Mononuclear cell (primary cell): ENCODE results near the gene LYVE1. TPM values are rescaled to one million over a fixed set of nuclear protein-coding genes. Genes with fewer than 3 reads are reported as not detected.

Source experiments
- H3K27me3 ChIP-seq: 2 replicates; pipeline ENCODE4 v1.6.0; 2011; ENCODE audit warnings: low read length, control low read depth; ENCODE audit not compliant: insufficient read depth
- H3K4me1 ChIP-seq: 2 replicates; pipeline ENCODE4 v1.5.1; 2011; ENCODE audit warnings: mild to moderate bottlenecking, low read length, control low read depth; ENCODE audit not compliant: insufficient read depth
- H3K4me3 ChIP-seq: 2 replicates; pipeline ENCODE4 v1.5.1; 2011; ENCODE audit warnings: mild to moderate bottlenecking, low read length, moderate library complexity
- H3K9me3 ChIP-seq: 2 replicates; pipeline ENCODE4 v1.5.1; 2011; ENCODE audit warnings: low read depth, mild to moderate bottlenecking, control low read depth, low read length
- total RNA-seq: library from RNA; depleted of rRNA; stranded (reverse); fragments of >200 nt; gene quantifications from one replicate; pipeline ENCODE4 v1.2.3, GENCODE V29; 2012

Gene LYVE1
- total RNA-seq, 1 donor = under 0.01 TPM

DNA sequence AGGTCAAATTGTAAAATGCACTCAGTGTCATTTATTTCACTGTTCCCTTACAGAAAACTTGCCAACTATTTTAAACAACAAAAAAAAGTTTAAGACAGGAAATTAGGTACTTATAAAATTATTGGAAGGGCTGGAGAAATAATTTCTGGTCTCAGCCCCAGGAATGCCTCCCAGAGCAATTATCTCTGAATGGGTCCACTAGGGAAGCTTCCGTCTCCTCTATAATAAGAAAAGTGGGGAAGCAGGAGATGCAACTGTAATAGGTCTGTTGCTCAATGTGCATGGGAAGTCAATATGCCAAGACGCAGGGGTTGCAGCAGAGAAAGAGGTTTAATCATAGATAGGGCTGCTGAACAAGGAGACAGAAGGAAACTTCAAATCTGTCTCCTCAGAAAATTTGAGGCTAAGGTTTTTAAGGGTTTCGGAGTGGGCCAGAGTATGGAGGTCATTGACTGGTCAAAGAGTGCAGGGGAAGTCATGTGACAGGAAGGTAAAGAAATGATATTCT lies 16.6 kb downstream of the LYVE1 start:
- Histone ChIP-seq H3K4me1 (no peaks in the 10 kb centered on the region), H3K9me3 (no peaks in the 10 kb centered on the region), H3K27me3 (no peaks in the 10 kb centered on the region), H3K4me3 (no peak overlapping the region)

- Histone ChIP-seq H3K4me3 (no peak overlapping the region), H3K4me1 (no peaks in the 10 kb centered on the region), H3K27me3 (no peaks in the 10 kb centered on the region), H3K9me3 (no peaks in the 10 kb centered on the region)
Measured at GRCh38 chr11:10551290-10551592, 17.2 kb downstream of the LYVE1 start.

DNA sequence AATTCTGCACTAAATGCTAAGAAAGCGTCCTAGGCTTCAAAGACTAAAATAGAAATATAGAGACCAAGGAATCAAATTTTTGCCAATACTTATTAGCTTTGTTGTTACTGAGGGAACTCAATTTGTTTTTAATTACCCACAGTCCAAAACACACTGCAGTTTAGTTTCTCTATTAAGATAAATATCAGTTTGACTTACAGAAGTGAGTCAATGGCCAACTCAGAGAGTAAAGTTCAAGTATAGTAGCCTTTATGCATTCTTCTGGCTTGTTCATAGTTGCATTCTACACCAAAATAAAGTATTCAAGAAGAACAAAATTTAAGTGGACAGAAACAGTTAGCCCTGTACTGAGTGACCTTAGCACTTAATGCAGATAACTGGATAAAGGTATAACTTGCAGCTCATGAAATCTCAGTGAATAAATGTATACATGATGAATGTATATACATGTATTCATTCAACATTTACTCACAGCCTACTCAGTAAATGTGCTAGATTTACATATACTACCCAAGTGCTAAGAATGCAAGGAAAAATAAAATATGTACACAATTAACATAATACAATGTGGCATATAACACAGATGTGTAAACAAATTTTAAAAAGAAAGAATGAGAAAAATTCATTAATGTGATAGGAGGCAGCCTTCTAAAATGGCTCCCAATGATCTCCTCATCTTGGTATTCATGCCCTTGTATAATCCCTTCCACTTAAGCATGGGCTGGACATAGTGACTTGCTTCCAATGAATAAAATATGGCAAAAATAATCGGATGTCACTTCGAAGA lies 17.8 kb downstream of the LYVE1 start:
- Histone ChIP-seq H3K9me3 (no peaks in the 10 kb centered on the region), H3K27me3 (no peaks in the 10 kb centered on the region), H3K4me3 (no peak overlapping the region), H3K4me1 (no peaks in the 10 kb centered on the region)

GRCh38 chr11:10544491-10545465 lies 23.7 kb downstream of the LYVE1 start:
- Histone ChIP-seq H3K4me3 (no peak overlapping the region), H3K9me3 (no peaks in the 10 kb centered on the region), H3K4me1 (peaks cover 24% of the 10 kb centered on the region), H3K27me3 (no peaks in the 10 kb centered on the region)

- no peaks in the 10 kb centered on the region for H3K27me3 ChIP-seq
Measured at GRCh38 chr11:10543782-10544181, 24.7 kb downstream of the LYVE1 start.

GRCh38 chr11:10542776-10543175 lies 25.7 kb downstream of the LYVE1 start:
- no peaks in the 10 kb centered on the region for H3K9me3 ChIP-seq
- H3K27me3 ChIP-seq = no peaks in the 10 kb centered on the region
- no peak overlapping the region for H3K4me3 ChIP-seq
- H3K4me1 ChIP-seq = peaks cover 27% of the 10 kb centered on the region

More at GRCh38 chr11:10543782-10544181, 24.7 kb downstream of the LYVE1 start:
- Histone ChIP-seq H3K4me3 (no peak overlapping the region), H3K4me1 (peaks cover 27% of the 10 kb centered on the region), H3K9me3 (no peaks in the 10 kb centered on the region)

- H3K4me3 ChIP-seq = peak overlapping the region; percentile 75
- H3K4me1 ChIP-seq = peaks cover 27% of the 10 kb centered on the region
- no peaks in the 10 kb centered on the region for H3K9me3 ChIP-seq
- no peaks in the 10 kb centered on the region for H3K27me3 ChIP-seq
Measured at GRCh38 chr11:10541561-10541930, 26.9 kb downstream of the LYVE1 start.

DNA sequence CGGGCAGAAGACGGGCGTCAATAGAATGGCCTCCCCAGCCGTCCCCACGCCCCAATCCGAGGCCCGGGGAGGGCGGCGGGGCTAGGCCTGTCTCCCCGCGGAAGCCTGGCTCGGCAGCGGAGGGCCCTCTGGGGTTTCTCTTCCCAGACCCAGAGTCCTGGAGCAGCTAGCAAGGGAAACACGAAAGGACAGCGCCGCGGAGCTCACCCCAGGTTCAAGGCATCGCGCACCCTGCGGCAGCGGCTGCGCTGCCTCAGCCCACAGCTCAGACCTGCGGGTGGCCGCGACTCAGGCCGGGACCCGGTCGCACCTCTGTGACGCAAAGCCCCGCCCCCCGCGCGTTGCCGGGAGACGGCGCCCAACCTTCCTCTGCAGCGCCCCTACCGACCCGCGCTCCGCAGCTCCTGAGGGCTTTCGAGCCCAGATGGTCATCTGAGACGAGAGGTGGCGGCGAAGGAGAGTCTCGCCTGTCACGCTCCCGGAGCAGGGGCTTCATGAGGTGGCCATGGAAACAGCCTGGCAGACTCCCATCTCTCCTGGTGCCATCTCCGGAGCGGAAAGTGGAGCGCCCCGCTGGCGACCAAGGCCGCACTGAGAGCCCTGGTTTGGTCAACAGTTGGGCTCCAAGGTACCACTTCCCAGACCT lies 27.4 kb downstream of the LYVE1 start, which contains the start of gene RNF141:
Gene RNF141 (minus strand): TSS at position 273 of the 646 bp plus-strand sequence. CDS start 7,029 bp downstream, outside the sequence.
- Histone ChIP-seq H3K9me3 (no peaks in the 10 kb centered on the region), H3K4me3 (peak within 1 kb of the TSS; percentile 75), H3K4me1 (peaks cover 28% of the 10 kb centered on the region), H3K27me3 (no peaks in the 10 kb centered on the region)

- Histone ChIP-seq H3K9me3 (no peaks in the 10 kb centered on the region), H3K4me1 (peaks cover 32% of the 10 kb centered on the region)
Measured at GRCh38 chr11:10540546-10540914, 27.9 kb downstream of the LYVE1 start.

GRCh38 chr11:10539339-10539738 lies 29.1 kb downstream of the LYVE1 start:
- H3K4me1 ChIP-seq = peaks cover 23% of the 10 kb centered on the region
- H3K27me3 ChIP-seq = no peaks in the 10 kb centered on the region
- H3K4me3 ChIP-seq = no peak overlapping the region
- H3K9me3 ChIP-seq = no peaks in the 10 kb centered on the region

More at GRCh38 chr11:10540546-10540914, 27.9 kb downstream of the LYVE1 start:
- Histone ChIP-seq H3K27me3 (no peaks in the 10 kb centered on the region), H3K4me3 (peak overlapping the region; percentile 75)

DNA sequence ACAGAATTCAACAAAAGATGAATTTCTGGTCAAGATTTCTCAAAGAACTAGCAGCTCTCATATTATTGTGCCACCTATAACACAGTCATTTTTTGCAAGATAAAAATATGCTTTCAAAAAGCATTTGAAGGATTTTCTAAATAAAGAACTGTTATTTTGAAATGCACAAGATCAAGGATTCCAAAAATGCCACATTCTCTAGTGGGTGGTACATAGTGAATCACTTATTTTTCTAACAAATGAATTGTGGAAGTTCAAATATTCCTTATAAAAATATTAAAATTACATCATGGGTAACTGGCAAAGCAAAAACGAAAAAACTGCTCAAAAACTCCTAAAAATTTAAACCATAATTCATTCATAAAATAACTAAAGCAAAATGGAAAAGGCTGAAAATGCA lies 29.5 kb downstream of the LYVE1 start:
- H3K4me3 ChIP-seq = no peak overlapping the region
- peaks cover 22% of the 10 kb centered on the region for H3K4me1 ChIP-seq

DNA sequence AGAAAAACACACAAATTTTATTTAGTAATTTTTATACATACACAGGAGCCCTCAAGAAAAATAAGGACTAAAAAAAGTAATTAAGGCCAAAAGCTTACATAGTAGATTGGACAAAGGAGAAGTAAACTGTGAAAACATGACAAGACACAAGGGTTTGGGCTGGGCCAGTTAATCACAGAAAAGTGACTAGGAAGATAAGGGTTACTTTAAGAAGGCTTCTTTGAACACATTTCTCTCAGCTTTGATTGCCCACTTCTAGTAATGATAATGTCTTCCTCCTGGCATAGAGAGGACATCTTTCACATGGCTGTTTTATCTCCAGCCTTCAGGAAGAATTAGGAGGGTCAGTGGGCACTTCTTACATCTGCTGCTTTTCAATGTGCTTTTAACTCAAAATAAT lies 30.9 kb downstream of the LYVE1 start:
- H3K27me3 ChIP-seq = no peaks in the 10 kb centered on the region
- H3K4me3 ChIP-seq = no peak overlapping the region
- no peaks in the 10 kb centered on the region for H3K9me3 ChIP-seq
- peaks cover 22% of the 10 kb centered on the region for H3K4me1 ChIP-seq

More for the DNA sequence above, 29.5 kb downstream of the LYVE1 start:
- Histone ChIP-seq H3K27me3 (no peaks in the 10 kb centered on the region), H3K9me3 (no peaks in the 10 kb centered on the region)

DNA sequence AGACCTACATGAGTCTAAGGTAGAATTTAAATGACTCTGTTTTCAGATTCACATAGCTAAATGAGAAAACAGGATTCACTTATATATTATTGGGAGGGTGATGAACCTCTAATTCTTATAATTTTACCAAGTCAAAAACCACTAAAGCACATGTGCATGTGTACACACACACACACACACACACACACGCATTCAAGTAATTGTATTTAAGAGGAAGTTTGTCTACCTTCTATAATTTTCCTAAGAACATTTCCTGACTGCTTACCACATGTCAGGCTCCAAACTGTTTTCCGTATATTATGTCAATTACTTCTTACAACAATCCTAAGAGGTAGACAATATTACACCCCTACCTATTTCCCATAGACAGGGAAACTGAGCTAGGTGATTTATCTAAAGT lies 34.1 kb downstream of the LYVE1 start:
- H3K4me1 ChIP-seq = peaks cover 5% of the 10 kb centered on the region
- no peak overlapping the region for H3K4me3 ChIP-seq
- H3K27me3 ChIP-seq = no peaks in the 10 kb centered on the region
- H3K9me3 ChIP-seq = no peaks in the 10 kb centered on the region

DNA sequence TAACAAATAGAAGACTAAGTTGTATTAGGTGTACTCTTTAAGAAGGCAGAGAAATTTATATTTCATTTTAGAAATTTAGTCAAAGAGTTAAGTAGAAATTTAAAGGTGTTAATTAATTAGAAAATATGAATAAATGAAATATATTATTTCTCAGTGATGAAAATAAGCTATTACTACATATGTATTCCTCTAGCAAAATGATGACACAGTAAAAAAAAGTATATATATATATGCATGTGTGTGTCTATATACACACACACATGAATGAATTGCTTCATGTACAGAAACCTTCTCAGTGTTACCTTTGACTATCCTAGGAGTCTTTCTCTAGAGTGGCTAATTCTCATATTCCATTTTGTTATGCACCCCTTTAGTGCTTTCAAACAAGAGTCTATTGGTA lies 35.1 kb downstream of the LYVE1 start:
- Histone ChIP-seq H3K9me3 (no peaks in the 10 kb centered on the region), H3K4me3 (no peak overlapping the region), H3K27me3 (no peaks in the 10 kb centered on the region), H3K4me1 (peaks cover 5% of the 10 kb centered on the region)

- H3K4me3 ChIP-seq = no peak overlapping the region
- H3K9me3 ChIP-seq = no peaks in the 10 kb centered on the region
- no peaks in the 10 kb centered on the region for H3K27me3 ChIP-seq
- peaks cover 5% of the 10 kb centered on the region for H3K4me1 ChIP-seq
Measured at GRCh38 chr11:10532526-10532925, 35.9 kb downstream of the LYVE1 start.
